DND-41 (cell line): ENCODE data around the gene PLCB4.

ENCODE experiments used
- ATAC-seq: fragments of 200-7000 bp; cut with Tn5 transposase; 3 replicates; pipeline ENCODE4 v1.9.1; 2021; ENCODE audit warnings: low read depth; ENCODE audit not compliant: insufficient read depth
- DNase-seq: peaks from one replicate; pipeline ENCODE4 v3.0.0-alpha.2; 2020
- H2AFZ ChIP-seq: 2 replicates; pipeline ENCODE4 v1.6.0; 2012; ENCODE audit warnings: low read depth, low read length
- H3K27ac ChIP-seq: 2 replicates; pipeline ENCODE4 v1.5.1; 2012; ENCODE audit warnings: low read length, inconsistent platforms
- H3K27me3 ChIP-seq: fragments of 200-600 bp; sonication (generic); 2 replicates; pipeline ENCODE4 v1.6.0; 2012; ENCODE audit warnings: low read length, mild to moderate bottlenecking, inconsistent platforms; ENCODE audit not compliant: insufficient read depth, poor library complexity
- H3K36me3 ChIP-seq: 2 replicates; pipeline ENCODE4 v1.5.1; 2012; ENCODE audit warnings: low read length, inconsistent platforms; ENCODE audit not compliant: insufficient read depth
- H3K4me1 ChIP-seq: 2 replicates; pipeline ENCODE4 v1.5.1; 2012; ENCODE audit warnings: mild to moderate bottlenecking, low read length; ENCODE audit not compliant: insufficient read depth
- H3K4me2 ChIP-seq: 2 replicates; pipeline ENCODE4 v1.6.0; 2012; ENCODE audit warnings: mild to moderate bottlenecking, moderate library complexity, low read length, inconsistent platforms; ENCODE audit not compliant: insufficient read depth
- H3K4me3 ChIP-seq, 2 experiments: fragments of 200-600 bp in 1 of 2; shearing (Covaris generic) in 1 of 2; 2 replicates each; pipeline ENCODE4 v1.5.1; 2012 to 2016; ENCODE audit warnings: inconsistent platforms in 2 of 2, low read length in 2 of 2, mild to moderate bottlenecking in 2 of 2, low read depth in 1 of 2, moderate library complexity in 1 of 2
- H3K79me2 ChIP-seq: 2 replicates; pipeline ENCODE4 v1.6.0; 2012; ENCODE audit warnings: low read length, inconsistent platforms; ENCODE audit not compliant: insufficient read depth
- H3K9ac ChIP-seq: 2 replicates; pipeline ENCODE4 v1.6.0; 2012; ENCODE audit warnings: low read depth, mild to moderate bottlenecking, inconsistent platforms, low read length, moderate library complexity
- H3K9me3 ChIP-seq: 2 replicates; pipeline ENCODE4 v1.5.1; 2012; ENCODE audit warnings: low read length, moderate library complexity, mild to moderate bottlenecking, inconsistent platforms; ENCODE audit not compliant: insufficient read depth, severe bottlenecking
- H4K20me1 ChIP-seq: 2 replicates; pipeline ENCODE4 v1.6.0; 2012; ENCODE audit warnings: low read length; ENCODE audit not compliant: insufficient read depth
- EZH2 ChIP-seq: IDR thresholded peaks from 3 replicates; pipeline ENCODE4 v1.6.1; 2012; ENCODE audit warnings: borderline replicate concordance, low read depth, mild to moderate bottlenecking, moderate library complexity, low read length, inconsistent platforms; ENCODE audit not compliant: severe bottlenecking
- TF ChIP-seq, protein P1 (sequence below): IDR thresholded peaks from 2 replicates; pipeline ENCODE4 v1.5.1; 2012; ENCODE audit warnings: borderline replicate concordance, low read length, moderate library complexity, mild to moderate bottlenecking; ENCODE audit not compliant: poor library complexity, severe bottlenecking; ENCODE audit errors: extremely low read depth

The PLCB4 gene

DNA sequence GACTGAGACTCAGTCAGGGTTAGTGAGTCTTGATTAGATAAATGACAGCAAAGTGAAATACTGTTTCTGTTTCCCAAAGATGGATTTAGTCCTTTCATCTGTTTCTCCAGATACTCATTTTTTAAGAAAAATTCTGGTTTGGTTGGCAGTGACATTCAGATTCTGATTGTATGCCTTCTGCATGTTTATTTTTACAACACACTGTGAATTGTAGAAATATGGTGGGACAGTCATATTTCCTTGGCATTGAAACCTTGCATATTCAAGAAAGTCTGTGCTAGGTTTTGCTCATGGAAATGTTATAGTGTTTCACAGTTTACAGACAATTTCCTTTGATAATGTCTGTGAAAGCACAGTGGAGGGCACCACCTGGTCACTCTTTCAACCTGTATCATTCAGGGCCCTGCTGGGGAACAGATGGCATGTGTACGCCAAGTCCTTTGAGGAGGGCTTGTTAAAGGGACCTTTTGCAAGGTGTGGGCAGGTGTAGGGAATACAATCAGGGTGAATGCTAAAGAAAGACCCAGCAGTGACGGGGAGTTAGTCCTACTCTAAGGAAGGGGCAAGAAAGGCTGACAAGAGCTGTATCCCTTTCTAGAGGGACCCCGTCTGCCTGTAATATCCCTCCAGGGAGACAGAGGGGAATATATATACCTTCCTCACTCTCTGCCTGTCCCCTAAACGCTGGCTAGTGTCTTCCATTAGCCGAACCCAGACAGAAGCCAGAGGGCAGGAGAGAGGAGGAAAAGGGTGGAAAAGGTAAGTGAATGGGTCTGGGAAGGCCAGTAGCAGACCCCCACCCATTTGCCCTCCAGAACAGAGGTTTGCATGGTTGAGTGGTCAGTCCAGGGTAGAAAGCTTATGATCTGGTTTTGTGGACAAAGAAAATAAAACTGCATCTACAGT lies 10.2 kb downstream of the PLCB4 start:
- H2AFZ ChIP-seq, result no peak overlapping the region
- TF ChIP-seq EZH2, result no peak
- TF ChIP-seq, protein P1, sequence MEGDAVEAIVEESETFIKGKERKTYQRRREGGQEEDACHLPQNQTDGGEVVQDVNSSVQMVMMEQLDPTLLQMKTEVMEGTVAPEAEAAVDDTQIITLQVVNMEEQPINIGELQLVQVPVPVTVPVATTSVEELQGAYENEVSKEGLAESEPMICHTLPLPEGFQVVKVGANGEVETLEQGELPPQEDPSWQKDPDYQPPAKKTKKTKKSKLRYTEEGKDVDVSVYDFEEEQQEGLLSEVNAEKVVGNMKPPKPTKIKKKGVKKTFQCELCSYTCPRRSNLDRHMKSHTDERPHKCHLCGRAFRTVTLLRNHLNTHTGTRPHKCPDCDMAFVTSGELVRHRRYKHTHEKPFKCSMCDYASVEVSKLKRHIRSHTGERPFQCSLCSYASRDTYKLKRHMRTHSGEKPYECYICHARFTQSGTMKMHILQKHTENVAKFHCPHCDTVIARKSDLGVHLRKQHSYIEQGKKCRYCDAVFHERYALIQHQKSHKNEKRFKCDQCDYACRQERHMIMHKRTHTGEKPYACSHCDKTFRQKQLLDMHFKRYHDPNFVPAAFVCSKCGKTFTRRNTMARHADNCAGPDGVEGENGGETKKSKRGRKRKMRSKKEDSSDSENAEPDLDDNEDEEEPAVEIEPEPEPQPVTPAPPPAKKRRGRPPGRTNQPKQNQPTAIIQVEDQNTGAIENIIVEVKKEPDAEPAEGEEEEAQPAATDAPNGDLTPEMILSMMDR, result no peak
- H3K27me3 ChIP-seq, result no peaks in the 10 kb centered on the region
- H3K4me2 ChIP-seq, result no peak overlapping the region
- H3K4me1 ChIP-seq, result no peaks in the 10 kb centered on the region
- H3K27ac ChIP-seq, result no peak overlapping the region
- ATAC-seq (no peak), DNase-seq (no peak)
- no peak overlapping the region for H3K9ac ChIP-seq
- H3K4me3 ChIP-seq, result no peak overlapping the region
- H4K20me1 ChIP-seq, result no peaks in the 10 kb centered on the region
- no peaks in the 10 kb centered on the region for H3K9me3 ChIP-seq
- no peaks in the 10 kb centered on the region for H3K79me2 ChIP-seq
- H3K36me3 ChIP-seq, result no peaks in the 10 kb centered on the region

DNA sequence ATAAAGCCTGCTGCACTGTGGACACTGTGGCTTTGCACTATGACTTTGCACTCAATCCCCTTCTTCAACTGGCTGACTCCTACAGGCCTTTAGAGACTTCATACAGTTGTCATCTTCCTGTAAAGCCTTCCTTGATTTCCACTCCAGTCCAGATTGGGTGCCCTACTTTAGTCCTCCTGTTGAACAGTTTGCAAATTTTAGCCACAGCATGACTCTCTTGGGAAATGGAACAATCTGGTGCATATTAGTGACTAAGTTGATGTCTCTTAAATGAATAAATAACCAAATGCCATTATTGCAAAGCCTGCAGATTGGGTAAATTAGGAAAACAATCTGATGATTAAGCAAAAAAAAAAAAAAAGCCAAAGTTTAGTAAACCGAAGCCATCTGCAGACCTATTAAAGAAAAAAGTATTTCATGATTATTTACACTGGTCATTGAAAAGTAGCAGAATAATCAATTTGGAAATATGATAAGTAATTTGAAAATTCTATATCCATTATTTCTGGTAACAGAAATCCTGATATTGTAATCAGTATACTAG lies 12.6 kb downstream of the PLCB4 start:
- no peak for TF ChIP-seq EZH2
- TF ChIP-seq, protein P1, result no peak
- Histone ChIP-seq H2AFZ (no peak overlapping the region), H4K20me1 (no peaks in the 10 kb centered on the region), H3K9ac (no peak overlapping the region), H3K4me2 (no peak overlapping the region), H3K4me3 (no peak overlapping the region), H3K9me3 (no peaks in the 10 kb centered on the region), H3K27ac (no peak overlapping the region), H3K27me3 (no peaks in the 10 kb centered on the region), H3K36me3 (no peaks in the 10 kb centered on the region), H3K4me1 (no peaks in the 10 kb centered on the region), H3K79me2 (no peaks in the 10 kb centered on the region)
- DNase-seq, result no peak
- ATAC-seq, result no peak

GRCh38 chr20:9082741-9083140 lies 13.9 kb downstream of the PLCB4 start:
- Histone ChIP-seq H3K9ac (no peak overlapping the region), H2AFZ (no peak overlapping the region), H3K27me3 (no peaks in the 10 kb centered on the region), H4K20me1 (no peaks in the 10 kb centered on the region), H3K4me3 (no peak overlapping the region), H3K9me3 (no peaks in the 10 kb centered on the region), H3K4me1 (no peaks in the 10 kb centered on the region), H3K4me2 (no peak overlapping the region), H3K36me3 (no peaks in the 10 kb centered on the region), H3K27ac (no peak overlapping the region), H3K79me2 (no peaks in the 10 kb centered on the region)
- ATAC-seq (no peak), DNase-seq (no peak)
- TF ChIP-seq, protein P1, result no peak
- TF ChIP-seq EZH2, result no peak
